GM12801 (cell line): ENCODE results near the gene TANK.

Source experiments
- TF ChIP-seq, protein P1 (sequence below): IDR thresholded peaks from one replicate; pipeline ENCODE4 v1.5.1; 2011; ENCODE audit warnings: control low read depth; ENCODE audit not compliant: insufficient read length; ENCODE audit errors: extremely low read depth

The TANK gene

DNA sequence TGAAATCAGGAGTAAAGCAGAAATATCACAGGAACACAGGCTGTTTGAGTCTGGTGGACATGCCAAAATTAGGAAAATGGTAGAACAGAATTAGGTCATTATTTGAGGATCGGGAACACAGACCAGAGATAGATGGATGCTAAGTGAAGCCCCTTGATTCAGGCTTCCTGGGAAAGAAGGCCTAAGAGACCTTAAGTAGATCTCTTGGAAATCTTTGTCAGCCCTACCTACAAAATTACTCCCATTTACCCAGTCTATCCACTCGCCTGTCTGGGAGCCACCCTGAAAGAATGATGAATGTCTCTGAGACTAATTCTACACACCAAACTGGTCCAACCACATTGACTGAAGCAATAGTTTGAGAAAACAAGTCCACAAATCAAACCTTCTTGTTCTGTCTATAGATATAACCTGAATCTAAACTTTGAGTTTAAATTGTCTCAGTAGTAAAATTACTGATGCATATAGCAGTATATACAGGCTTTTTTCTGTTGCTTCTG lies 36.6 kb upstream of the TANK start:
- TF ChIP-seq, protein P1, sequence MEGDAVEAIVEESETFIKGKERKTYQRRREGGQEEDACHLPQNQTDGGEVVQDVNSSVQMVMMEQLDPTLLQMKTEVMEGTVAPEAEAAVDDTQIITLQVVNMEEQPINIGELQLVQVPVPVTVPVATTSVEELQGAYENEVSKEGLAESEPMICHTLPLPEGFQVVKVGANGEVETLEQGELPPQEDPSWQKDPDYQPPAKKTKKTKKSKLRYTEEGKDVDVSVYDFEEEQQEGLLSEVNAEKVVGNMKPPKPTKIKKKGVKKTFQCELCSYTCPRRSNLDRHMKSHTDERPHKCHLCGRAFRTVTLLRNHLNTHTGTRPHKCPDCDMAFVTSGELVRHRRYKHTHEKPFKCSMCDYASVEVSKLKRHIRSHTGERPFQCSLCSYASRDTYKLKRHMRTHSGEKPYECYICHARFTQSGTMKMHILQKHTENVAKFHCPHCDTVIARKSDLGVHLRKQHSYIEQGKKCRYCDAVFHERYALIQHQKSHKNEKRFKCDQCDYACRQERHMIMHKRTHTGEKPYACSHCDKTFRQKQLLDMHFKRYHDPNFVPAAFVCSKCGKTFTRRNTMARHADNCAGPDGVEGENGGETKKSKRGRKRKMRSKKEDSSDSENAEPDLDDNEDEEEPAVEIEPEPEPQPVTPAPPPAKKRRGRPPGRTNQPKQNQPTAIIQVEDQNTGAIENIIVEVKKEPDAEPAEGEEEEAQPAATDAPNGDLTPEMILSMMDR = no peak

DNA sequence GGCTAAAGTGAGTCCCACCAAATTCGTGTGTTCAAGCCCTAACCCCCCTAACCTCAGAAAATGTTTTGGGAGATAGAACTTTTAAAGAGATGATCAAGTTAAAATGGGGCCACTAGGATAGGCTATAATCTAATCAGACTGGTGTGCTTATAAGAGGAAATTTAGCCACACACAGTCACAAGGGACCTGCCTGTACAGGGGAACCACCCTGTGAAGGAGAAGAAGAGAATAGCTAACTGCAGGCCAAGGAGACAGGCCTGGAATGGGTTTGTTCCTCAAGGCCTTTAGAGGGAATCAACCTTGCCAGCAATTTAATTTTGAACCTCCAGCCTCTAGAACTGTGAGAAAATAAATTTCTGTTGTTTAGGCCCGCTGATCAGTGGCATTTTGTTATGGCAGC lies 36.0 kb upstream of the TANK start:
- TF ChIP-seq, protein P1 = no peak

DNA sequence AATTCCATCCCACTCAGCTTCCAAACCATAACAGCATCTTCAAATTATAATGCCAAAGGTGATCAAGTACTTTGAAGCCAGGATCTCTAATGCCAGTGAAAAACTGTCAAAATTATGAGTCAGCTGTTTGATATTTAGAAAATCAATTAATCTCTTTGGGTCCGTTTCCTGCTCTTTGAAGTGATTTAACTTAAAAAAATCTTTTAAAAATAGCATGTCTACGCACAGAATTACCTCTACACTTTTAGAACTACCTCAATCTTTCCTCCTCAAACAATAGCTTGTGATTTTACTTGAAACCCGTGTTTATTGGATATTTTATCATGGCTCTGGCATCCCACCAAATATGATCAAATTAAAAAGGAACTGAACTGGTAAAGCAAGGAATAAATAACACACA lies 31.3 kb upstream of the TANK start:
- TF ChIP-seq, protein P1 = no peak

DNA sequence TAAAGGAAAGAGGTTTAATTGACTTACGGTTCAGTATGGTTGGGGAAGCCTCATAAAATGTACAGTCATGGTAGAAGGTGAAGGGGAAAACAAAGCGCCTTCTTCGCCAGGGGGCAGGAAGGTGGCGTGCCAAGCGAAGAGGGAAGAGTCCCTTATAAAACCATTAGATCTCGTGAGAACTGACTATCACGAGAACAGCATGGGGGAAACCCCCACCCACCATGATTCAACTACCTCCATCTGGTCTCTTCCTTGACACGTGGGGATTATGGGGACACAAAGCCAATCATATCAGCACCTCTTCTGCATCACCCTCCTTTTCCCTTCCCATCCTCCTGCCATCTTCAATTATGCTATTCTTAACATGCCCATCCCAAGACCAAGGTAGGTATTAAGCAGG lies 29.9 kb upstream of the TANK start:
- TF ChIP-seq, protein P1 = no peak

DNA sequence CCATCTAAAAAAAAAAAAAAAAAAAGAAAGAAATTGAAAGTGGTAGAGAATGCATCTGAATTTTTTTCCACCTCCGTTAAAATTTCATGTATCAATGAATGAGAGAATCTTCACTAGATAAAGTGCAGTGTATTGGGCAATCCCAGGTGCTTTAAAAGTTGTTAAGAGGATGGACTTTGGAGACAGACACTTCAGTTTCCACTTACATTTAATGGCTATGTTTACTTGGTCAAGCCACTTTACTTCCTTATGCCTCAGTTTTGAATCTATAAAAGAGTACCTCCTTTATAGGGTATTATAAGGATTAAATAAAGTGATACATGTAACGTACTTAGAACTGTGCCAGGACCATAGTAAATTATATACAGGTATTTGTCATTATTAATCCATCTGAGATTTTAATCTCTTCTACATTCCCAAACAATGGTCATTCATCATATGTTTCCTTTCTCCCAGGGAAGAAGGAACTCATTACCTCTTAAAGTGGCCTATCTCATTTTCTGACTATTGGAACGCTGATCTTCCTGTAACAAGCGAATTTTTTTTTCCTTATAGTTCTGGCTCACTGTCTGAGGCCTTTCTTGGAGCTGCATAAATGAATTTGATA lies 29.1 kb upstream of the TANK start:
- TF ChIP-seq, protein P1 = no peak

DNA sequence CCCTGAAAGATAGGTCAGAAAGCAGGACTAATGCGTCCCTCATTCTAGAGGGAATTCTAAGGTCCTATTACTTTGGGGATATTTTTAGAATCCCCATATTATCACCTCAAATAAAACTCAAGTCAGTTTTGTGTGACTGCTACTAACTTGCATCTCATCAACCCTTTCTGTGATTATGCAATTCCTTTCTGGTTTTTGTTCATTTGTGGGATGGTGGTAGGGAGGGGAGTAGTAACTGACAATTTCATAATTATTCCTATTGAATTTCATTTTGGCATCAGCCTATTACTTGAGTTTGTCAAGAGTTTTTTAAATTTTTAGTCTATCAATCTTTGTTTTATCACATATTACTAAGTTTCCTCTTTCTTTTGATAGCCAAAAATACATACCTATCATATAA lies 28.4 kb upstream of the TANK start:
- TF ChIP-seq, protein P1 = no peak

DNA sequence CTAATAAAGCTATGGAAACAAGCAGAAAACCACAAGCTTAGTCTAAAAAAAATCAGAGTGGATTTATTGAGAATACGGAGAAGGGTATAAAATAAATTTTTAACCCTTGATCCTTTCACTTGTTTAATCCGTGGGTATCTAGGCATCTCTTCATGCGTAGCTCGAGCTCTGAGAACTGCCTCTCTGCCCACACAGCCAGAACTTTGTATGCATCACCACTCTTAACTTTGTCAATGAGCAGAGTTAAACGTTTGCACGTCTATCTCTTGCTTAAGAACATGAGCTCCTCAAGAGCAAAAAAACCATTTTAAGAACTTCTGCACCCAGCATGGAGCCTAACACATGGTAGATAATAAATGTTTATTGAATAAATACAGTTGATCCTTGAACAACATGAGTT lies 26.9 kb upstream of the TANK start:
- TF ChIP-seq, protein P1 = no peak
